SH-SY5Y (cell line): Measurements from ENCODE around the gene RPL31.

Experiments
- GATA2 ChIP-seq: IDR thresholded peaks from 2 replicates; pipeline ENCODE4 v1.6.1; 2011; ENCODE audit warnings: mild to moderate bottlenecking, low read depth, low read length
- GATA3 ChIP-seq: IDR thresholded peaks from 2 replicates; pipeline ENCODE4 v1.6.1; 2011; ENCODE audit warnings: low read depth, mild to moderate bottlenecking, low read length, moderate library complexity

DNA sequence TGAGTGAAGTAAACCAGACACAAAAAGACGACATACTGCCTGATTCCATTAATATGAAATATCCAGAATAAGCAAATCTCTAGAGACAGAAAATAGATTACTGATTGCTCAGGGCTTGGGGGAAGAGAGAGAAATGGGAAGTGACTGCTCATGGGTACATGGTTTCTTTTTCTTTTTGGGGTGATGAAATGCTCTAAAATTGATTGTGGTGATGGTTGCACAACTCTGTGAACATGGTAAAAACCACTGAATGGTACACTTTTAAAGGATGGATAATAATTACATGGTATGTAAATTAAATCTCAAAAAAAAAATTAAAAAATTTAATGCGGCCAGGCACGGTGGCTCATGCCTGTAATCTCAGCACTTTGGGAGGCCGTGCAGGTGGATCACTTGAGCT is 39.3 kb downstream of the RPL31 start:
- TF ChIP-seq GATA3 (no peak), GATA2 (no peak)
